Fibroblast of skin of left biceps (primary cell): ENCODE results near the gene DAAM2.

Source experiments
- DNase-seq, 2 experiments: peaks; one replicate each; pipeline ENCODE4 v3.0.0-alpha.2; 2013; ENCODE audit warnings: low read depth in 2 of 2

The DAAM2 gene

DNA sequence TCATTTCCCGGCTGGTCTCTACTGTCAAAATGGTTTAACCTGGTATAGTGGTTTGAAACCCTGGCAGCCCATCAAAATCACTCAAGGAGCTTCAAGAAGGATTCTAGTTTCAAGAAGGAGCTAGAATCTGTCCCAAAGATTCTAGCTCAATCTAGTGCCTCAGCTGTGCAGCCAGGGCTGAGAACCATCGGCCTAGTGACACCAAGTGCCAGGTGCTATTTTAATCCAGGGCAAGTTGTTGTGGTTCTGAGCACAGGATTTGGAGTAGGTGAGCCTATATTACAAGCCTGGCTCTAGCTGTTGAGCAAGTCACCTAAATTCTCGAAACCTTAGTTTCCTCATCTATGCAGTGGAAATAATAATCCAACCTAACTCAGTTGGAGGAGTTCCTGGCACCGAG, 138.4 kb downstream of the DAAM2 start:
- no peak for DNase-seq

- no peak for DNase-seq
Observed at GRCh38 chr6:39931607-39932006, 139.4 kb downstream of the DAAM2 start.

DNA sequence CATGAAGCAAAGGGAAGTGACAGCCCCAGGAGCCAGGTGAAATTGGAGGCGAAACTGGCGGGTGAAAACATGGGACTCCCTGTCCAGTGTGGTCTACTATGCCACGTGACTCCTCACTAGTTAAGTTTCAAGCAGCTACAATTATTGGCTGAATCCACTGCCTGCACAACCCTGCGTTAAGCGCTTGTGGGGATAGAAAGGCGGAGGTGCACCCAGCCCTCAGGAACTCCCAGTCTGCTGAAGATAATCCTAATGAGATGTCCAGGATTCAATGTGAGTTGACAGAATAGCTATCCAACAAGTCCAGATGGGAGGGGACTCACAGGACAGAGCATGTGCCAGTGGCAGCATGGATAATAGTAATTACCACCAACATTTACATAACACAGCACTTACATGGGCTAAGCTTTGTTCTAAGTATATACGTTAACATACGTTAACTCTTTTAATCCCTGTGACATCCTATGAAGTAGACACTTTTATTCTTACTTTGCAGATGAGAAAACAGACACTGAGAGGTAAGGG, 140.3 kb downstream of the DAAM2 start:
- no peak for DNase-seq

GRCh38 chr6:39933669-39934130, 141.5 kb downstream of the DAAM2 start:
- no peak for DNase-seq

- no peak for DNase-seq
Observed at GRCh38 chr6:39934131-39934757, 142.1 kb downstream of the DAAM2 start, which contains the start of gene MOCS1. MOCS1 (minus strand) TSS chr6:39934462; CDS start chr6:39934417, 45 bp downstream.

DNA sequence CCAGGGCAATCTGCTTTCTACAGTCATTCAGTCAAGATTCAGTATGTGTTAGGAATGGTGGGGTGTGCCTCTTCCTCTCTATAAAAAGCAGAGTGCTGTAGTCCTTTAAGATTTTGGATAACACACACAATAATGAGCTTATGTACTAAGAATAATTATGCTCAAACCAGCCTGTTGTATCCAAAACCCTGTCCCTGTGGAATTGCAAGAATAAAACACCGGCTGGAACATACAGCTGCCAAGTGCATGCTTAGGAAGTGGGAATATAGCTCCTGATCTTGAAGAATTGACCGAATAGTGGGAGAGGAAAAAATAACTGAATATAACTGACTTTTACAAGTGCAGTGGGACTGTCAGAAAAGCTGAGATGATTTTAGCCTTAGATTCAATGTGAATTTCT, 143.1 kb downstream of the DAAM2 start:
- no peak for DNase-seq

DNA sequence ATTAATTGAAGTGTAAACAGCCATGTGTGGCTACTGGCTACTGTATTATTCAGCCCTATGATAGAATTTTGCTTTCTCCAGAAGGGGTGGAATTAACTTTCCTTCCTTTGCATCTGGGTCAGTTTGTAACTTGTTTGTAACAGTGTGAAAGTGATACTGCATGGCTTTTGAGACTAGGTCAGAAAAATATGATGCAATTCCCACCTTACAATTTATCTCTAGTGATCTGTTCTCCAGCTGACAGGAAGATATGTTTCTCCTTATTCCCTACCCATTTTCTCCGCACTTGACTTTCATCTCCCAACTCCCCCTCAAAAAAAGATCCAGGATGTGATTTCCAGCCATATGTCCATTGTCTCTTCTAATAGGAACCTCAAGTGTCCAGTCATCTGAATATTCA, 144.7 kb downstream of the DAAM2 start:
- no peak for DNase-seq

DNA sequence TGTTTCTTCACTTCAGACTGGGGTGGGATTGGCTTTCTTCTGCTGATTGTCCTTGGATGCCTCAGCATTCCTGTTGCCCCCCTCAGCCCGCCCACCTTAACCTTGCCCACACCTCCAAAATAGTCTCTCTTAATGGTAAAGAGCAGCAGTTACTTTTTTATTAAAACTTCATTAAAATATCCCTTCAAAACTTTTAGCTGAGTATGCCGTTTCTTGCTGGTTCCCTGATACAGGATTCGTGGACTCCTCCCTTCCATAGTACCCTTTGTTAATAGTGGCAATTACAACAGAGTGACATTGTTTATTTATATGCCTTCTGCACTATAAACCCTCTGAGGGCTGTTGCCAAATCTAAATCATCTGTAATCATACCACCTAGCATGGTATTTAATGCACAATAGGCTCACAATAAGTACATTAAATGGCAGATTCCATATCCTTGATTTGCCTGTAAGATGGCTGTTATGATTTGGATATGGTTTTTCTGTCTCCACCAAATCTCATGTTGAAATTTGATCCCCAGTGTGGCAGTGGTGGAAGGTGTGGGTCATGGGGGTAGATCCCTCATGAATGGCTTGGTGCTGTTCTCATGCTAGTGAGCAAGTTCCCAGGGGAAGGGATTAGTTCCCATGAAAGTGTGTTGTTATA, 145.6 kb downstream of the DAAM2 start:
- no peak for DNase-seq

DNA sequence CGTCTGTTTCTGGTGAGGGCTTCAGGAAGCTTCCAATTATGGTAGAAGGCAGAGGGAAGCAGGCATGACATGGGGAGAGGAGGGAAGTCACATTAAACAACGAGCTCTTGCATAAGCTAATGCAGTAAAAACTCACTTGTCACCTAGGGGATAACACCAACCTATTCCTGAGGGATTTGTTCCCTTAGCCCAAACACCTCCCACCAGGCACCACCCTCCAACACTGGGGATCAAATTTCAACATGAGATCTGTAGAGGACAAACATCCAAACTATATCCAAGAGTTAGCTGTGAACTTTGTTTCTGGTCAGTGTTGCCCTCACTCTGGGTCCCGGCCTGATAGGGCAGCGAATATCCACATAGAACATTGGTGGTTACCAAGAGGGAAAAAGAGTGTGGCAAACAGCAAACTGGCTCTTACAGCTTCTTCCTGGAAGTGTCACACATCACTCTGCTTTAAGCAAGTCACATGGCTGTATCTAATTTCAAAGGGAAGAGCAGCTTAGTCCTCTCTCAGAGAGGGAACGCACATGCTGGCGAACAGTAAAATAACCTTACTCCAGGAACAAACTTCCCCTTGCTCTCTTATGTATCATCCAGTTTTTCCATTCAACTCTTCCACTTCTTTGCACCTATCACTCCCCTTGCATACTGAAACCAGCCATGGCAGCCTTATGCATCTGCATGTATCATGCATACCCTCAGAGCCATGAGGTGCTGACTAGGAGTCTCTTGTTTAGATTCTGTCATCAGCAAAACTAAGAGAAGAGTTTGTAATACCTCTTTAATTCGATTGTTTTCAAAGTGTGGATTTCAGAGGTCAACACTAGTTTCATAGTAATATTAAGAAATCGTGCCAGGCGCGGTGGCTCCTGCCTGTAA, 146.8 kb downstream of the DAAM2 start:
- DNase-seq, result no peak

- no peak for DNase-seq
Observed at GRCh38 chr6:39941138-39941537, 149.0 kb downstream of the DAAM2 start.

DNA sequence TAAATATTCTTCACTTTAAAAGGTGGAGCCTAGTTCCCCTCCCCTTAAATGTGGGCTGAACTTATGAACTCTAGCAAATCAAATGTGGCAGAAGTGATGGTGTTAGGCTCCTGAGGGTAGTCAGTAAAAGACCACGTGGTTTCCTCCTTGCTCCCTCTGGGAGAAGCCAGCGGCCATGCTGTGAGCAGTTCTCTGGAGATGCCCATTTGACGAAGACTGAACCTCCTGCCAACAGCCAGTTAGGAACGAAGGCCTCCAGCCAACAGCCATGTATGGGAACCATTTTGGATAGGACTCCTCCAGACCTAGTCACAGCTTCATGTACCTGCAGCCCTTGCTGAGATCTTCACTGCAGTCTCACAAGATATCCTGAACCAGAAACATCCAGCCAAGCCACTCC, 149.6 kb downstream of the DAAM2 start:
- no peak for DNase-seq

GRCh38 chr6:39942903-39943580, 150.9 kb downstream of the DAAM2 start:
- DNase-seq, result no peak

DNA sequence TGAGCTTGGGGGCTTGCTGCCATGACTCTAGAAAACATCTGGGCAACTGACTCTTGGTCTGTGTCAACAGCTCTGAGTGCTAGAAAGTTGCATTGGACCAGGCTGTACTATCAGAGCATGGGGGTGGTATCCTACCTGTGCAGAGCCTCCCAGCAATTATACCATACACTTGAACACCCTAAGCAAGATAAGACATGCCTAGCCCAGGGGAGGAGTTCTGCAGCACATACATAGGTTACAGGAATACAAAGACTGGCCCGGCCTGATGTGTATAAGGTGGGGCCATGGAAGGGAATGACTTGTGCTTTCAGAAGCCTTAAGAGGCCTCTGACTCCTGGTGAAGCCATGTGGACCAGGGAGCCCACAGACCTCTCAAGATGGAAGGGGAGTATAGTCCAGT, 153.4 kb downstream of the DAAM2 start:
- no peak for DNase-seq

DNA sequence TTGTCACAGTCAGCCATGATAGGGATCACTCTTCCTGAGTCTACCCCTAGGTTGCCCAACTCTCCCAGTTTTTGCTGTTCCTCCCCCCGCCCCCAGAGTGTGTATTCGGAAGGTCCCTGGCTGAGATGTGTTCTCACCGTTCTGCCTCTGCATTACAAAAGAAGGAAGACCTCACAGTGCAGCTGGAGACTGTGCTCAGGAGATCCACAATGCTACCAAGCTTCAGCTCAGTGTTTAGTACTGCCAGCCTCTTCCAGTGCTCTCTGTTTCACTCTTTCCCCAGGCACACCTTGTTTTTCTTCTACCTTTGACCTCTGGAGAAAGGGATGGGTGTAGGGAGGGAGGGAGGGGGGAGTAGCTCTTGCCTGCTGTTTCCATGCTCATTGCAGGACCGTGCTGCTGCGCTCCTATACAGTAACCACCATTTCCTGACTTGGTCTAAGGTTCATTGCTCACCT, 155.5 kb downstream of the DAAM2 start:
- DNase-seq, result no peak

DNA sequence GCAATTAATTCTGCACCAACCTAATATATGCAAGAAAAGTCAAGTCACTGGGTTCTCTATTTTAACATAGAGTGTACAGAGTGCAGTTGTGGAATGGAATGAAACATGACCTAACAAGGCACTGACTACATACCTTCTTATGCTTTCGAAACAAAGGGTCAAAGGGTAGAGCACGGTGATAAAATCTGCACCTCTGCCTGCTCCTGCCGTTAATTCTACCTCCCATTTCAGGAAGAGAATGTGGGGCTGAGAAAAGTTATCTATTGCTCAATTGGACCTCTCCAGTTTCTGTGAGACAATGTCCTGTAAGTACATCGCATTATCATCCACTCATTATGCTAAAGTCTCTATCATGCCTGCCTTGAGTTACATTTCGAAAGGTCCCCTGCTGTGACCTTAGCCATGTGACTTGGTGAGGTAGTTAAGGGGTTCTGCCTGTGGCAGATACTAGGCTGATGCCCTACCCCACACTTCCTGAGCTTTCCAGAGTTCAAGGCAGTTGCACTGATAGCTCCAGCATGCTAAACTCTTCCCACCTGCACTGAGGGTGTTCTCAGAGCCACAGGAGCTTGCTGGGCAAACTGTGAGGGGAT, 156.1 kb downstream of the DAAM2 start:
- no peak for DNase-seq

DNA sequence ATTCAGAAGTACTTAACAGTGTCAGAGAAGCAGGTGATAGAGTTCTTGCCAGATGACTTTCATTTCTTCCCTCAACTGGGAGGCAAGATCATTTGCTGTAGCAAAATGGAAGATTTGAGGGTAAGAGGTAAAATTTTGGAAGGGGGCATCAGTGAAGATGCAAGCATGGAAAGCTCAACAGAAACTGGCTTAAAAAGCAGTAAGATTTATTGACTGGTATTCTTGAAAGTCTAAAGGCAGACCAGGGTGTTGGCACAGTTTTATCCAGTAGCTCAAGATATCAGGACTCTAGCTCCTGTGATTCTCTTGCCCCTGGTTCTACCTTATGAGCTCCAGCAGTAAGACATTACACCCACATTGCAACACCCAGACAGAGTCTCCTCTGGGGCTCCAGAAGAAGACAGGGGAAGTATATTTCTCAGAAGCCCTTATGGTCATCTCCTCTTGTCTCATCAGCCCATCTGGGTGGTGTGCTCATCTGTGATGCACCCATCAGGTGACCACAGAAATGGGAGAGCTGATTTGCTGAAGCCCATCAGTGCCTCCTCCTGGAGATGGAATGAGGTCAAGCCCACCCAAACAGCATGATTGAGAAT, 158.0 kb downstream of the DAAM2 start:
- DNase-seq, result no peak

GRCh38 chr6:39951191-39951590, 159.0 kb downstream of the DAAM2 start:
- DNase-seq, result no peak

DNA sequence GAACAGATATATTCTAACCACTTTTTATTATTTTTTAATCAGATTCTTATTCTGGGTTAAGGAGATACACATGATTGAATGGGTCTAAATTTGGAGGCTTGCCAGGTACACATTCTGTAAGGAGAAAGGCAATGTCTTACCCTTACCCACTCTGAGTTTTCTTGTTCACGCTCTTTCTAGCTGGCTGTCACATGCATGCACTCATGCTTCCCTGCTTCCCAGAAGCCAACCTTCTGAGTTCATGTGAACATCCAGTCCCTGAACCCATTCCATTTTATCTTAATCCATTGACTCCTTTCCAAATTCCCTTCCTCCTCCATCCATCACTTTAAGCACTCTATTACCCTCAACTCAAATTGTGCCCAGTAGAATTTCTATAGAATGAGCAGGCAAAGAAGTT, 159.5 kb downstream of the DAAM2 start:
- DNase-seq, result no peak

GRCh38 chr6:39952167-39952566, 160.0 kb downstream of the DAAM2 start:
- DNase-seq, result no peak

DNA sequence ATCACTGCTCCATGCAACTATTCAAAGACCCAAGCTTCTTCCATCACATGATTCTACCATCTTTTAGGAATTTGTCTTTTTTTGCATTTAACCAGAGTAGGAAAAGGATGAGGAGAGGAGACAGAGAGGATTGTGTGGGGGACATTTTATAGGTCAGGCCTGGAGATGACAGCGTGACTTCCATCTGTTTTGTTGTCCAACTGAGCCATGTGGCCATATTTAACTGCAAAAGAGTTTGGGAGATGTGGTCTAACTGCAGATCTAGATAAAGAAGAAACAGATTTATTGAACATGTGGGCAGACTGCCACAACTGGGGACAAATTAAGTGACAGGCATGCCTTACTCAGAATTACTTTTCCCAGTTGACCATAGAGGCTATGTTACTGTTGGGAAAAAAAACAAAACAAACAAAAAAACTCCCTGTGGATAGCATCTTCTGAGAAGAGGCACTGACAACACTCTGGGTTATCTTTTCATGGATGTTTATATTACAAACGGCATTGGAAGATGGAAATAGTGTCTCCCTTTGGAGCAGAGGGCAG, 161.0 kb downstream of the DAAM2 start:
- DNase-seq, result no peak
